Neutrophil (primary cell): ENCODE measurements around the gene NFATC3.

ENCODE experiments used
- H3K27ac ChIP-seq: fragments of 200-600 bp; sonication (generic); 2 replicates; pipeline ENCODE4 v1.5.1; 2016; ENCODE audit warnings: mild to moderate bottlenecking, moderate library complexity
- H3K27me3 ChIP-seq: fragments of 200-600 bp; sonication (generic); 2 replicates; pipeline ENCODE4 v1.6.0; 2016; ENCODE audit warnings: mild to moderate bottlenecking
- H3K36me3 ChIP-seq: fragments of 200-600 bp; sonication (generic); 2 replicates; pipeline ENCODE4 v1.5.1; 2017
- H3K4me1 ChIP-seq, 2 experiments: fragments of 200-600 bp in 1 of 2; sonication (generic) in 1 of 2; 1 replicate in 1 of 2; 2 replicates in 1 of 2; pipeline versions ENCODE4 v1.5.1 to v1.6.1; 2013 to 2016; ENCODE audit warnings: low read depth in 1 of 2, low read length in 1 of 2, mild to moderate bottlenecking in 1 of 2, moderate library complexity in 1 of 2; ENCODE audit not compliant: control insufficient read depth in 1 of 2, insufficient read depth in 1 of 2
- H3K4me3 ChIP-seq, 2 experiments: fragments of 200-600 bp in 1 of 2; sonication (generic) in 1 of 2; 1 replicate in 1 of 2; 2 replicates in 1 of 2; pipeline ENCODE4 v1.5.1; 2013 to 2016; ENCODE audit warnings: low read depth in 1 of 2, low read length in 1 of 2, mild to moderate bottlenecking in 1 of 2, moderate library complexity in 1 of 2
- H3K9me3 ChIP-seq: fragments of 200-600 bp; sonication (generic); 2 replicates; pipeline ENCODE4 v1.5.1; 2016
- CTCF ChIP-seq: fragments of 200-600 bp; sonication (generic); IDR thresholded peaks from 2 replicates; pipeline ENCODE4 v1.5.1; 2016; ENCODE audit warnings: antibody characterized with exemption

NFATC3 gene

GRCh38 chr16:68069511-68070248 lies 15.5 kb upstream of the NFATC3 start:
- H3K4me1 ChIP-seq = peaks cover 59 to 69% of the 10 kb centered on the region in 2 experiments
- H3K27ac ChIP-seq = peak overlapping the region; percentile 79
- peaks cover 47% of the 10 kb centered on the region for H3K36me3 ChIP-seq
- H3K4me3 ChIP-seq = peak overlapping the region in 1 of 2 experiments; percentile 35
- TF ChIP-seq CTCF = no peak
- no peaks in the 10 kb centered on the region for H3K9me3 ChIP-seq
- no peaks in the 10 kb centered on the region for H3K27me3 ChIP-seq

GRCh38 chr16:68070249-68070730 lies 14.9 kb upstream of the NFATC3 start:
- Histone ChIP-seq H3K4me3 (peak overlapping the region in 1 of 2 experiments; percentile 35), H3K9me3 (no peaks in the 10 kb centered on the region), H3K4me1 (peaks cover 59 to 69% of the 10 kb centered on the region in 2 experiments), H3K36me3 (peaks cover 48% of the 10 kb centered on the region), H3K27me3 (no peaks in the 10 kb centered on the region), H3K27ac (peak overlapping the region; percentile 79)
- no peak for TF ChIP-seq CTCF

GRCh38 chr16:68070806-68071517 lies 14.2 kb upstream of the NFATC3 start:
- Histone ChIP-seq H3K9me3 (no peaks in the 10 kb centered on the region), H3K4me3 (peak overlapping the region in 1 of 2 experiments; percentile 35), H3K27ac (peak overlapping the region; percentile 79), H3K4me1 (peaks cover 53 to 69% of the 10 kb centered on the region in 2 experiments), H3K36me3 (peaks cover 53% of the 10 kb centered on the region), H3K27me3 (no peaks in the 10 kb centered on the region)
- no peak for TF ChIP-seq CTCF

GRCh38 chr16:68071518-68071901 lies 13.7 kb upstream of the NFATC3 start:
- Histone ChIP-seq H3K9me3 (no peaks in the 10 kb centered on the region), H3K27ac (peak overlapping the region; percentile 79), H3K27me3 (no peaks in the 10 kb centered on the region), H3K4me1 (peaks cover 52 to 69% of the 10 kb centered on the region in 2 experiments), H3K4me3 (no peak overlapping the region), H3K36me3 (peaks cover 53% of the 10 kb centered on the region)
- TF ChIP-seq CTCF = no peak

GRCh38 chr16:68072038-68072695 lies 13.0 kb upstream of the NFATC3 start:
- H3K4me3 ChIP-seq = no peak overlapping the region
- TF ChIP-seq CTCF = no peak
- H3K27me3 ChIP-seq = no peaks in the 10 kb centered on the region
- H3K4me1 ChIP-seq = peaks cover 52 to 73% of the 10 kb centered on the region in 2 experiments
- H3K9me3 ChIP-seq = no peaks in the 10 kb centered on the region
- H3K36me3 ChIP-seq = peaks cover 50% of the 10 kb centered on the region
- peak overlapping the region; percentile 62 for H3K27ac ChIP-seq
